Right lobe of liver (tissue), 4 donors: ENCODE measurements around the gene PSMD13.
"Not testable (repeated sequence)": the region's sequence is repeated elsewhere in the genome, so short reads cannot be mapped to it uniquely, and the experiment has no call there.

Experiments
- POLR2A ChIP-seq: fragments of 450-650 bp; IDR thresholded peaks from one replicate; pipeline ENCODE4 v1.6.1; 2017; ENCODE audit warnings: antibody characterized with exemption, mild to moderate bottlenecking
- TF ChIP-seq, protein P1 (sequence below), 4 donors: fragments of 200-600 bp in 3 of 4; fragments of 450-650 bp in 1 of 4; IDR thresholded peaks; one replicate each; pipeline versions ENCODE4 v1.5.1 to v1.8.0; 2016 to 2022; ENCODE audit warnings: antibody characterized with exemption in 4 of 4, mild to moderate bottlenecking in 2 of 4
- donor health status: DM: no; HTN: no; CAD: no.
- donor health status: DM: no; HTN: no; CAD: no.
- donor health status: DM: no; HTN: yes; CAD: no.

DNA sequence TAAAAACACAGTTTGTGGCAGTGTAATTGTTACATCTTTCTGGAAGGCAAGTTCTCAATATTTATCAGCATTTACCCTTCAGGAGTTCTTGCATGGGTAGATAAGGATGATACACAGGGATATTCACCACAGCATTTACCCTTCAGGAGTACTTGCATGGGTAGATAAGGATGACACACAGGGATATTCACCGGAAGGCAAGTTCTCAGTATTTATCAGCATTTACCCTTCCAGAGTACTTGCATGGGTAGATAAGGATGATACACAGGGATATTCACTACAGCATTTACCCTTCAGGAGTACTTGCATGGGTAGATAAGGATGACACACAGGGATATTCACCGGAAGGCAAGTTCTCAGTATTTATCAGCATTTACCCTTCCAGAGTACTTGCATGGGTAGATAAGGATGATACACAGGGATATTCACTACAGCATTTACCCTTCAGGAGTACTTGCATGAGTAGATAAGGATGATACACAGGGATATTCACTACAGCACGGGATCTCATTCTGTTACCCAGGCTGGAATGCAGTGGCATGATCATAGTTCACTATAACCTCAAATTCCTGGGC, 16.0 kb upstream of the PSMD13 start:
- TF ChIP-seq, protein P1, sequence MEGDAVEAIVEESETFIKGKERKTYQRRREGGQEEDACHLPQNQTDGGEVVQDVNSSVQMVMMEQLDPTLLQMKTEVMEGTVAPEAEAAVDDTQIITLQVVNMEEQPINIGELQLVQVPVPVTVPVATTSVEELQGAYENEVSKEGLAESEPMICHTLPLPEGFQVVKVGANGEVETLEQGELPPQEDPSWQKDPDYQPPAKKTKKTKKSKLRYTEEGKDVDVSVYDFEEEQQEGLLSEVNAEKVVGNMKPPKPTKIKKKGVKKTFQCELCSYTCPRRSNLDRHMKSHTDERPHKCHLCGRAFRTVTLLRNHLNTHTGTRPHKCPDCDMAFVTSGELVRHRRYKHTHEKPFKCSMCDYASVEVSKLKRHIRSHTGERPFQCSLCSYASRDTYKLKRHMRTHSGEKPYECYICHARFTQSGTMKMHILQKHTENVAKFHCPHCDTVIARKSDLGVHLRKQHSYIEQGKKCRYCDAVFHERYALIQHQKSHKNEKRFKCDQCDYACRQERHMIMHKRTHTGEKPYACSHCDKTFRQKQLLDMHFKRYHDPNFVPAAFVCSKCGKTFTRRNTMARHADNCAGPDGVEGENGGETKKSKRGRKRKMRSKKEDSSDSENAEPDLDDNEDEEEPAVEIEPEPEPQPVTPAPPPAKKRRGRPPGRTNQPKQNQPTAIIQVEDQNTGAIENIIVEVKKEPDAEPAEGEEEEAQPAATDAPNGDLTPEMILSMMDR (IDR thresholded peaks at IDR 0.05) = not testable (repeated sequence)
- TF ChIP-seq POLR2A = not testable (repeated sequence)
